GM13976 (cell line): ENCODE results near the gene NUP160.

ENCODE experiments used
- DNase-seq: peaks from one replicate; pipeline ENCODE4 v3.0.0; 2012; ENCODE audit warnings: low spot score
- CTCF ChIP-seq: IDR thresholded peaks from 2 replicates; pipeline ENCODE4 v1.5.1; 2012; ENCODE audit warnings: borderline replicate concordance, mild to moderate bottlenecking; ENCODE audit not compliant: insufficient read depth; ENCODE audit errors: extremely low read depth, missing control alignments, control extremely low read depth
- in situ Hi-C: fragments of 300-500 bp; cut with MboI; formaldehyde crosslinking; loops from one replicate; pipeline ENCODE4 v1.12.0; 2022; ENCODE audit warnings: low sequenced_read_pairs, mixed read lengths, inconsistent platforms; ENCODE audit not compliant: unreplicated experiment

Gene NUP160

GRCh38 chr11:47860536-47860935 is 12.4 kb upstream of the NUP160 start:
- in situ Hi-C loops, result no loop called here
- no peak for TF ChIP-seq CTCF
- DNase-seq, result no peak

GRCh38 chr11:47857892-47858543 is 9.9 kb upstream of the NUP160 start:
- in situ Hi-C loops, result no loop called here
- no peak for TF ChIP-seq CTCF
- peak; percentile 25 for DNase-seq

- no peak for TF ChIP-seq CTCF
- DNase-seq, result no peak
- in situ Hi-C loops, result no loop called here
Observed at GRCh38 chr11:47857485-47857884, 9.3 kb upstream of the NUP160 start.

GRCh38 chr11:47856186-47856585 is 8.0 kb upstream of the NUP160 start:
- no peak for TF ChIP-seq CTCF
- in situ Hi-C loops, result no loop called here
- DNase-seq, result no peak

- in situ Hi-C loops, result no loop called here
- no peak for TF ChIP-seq CTCF
- peak; percentile 57 for DNase-seq
Observed at GRCh38 chr11:47854667-47855066, 6.5 kb upstream of the NUP160 start.

GRCh38 chr11:47852053-47852452 is 3.9 kb upstream of the NUP160 start:
- no peak for DNase-seq
- in situ Hi-C loops, result no loop called here
- TF ChIP-seq CTCF, result no peak

- TF ChIP-seq CTCF, result no peak
- DNase-seq, result peak; percentile 36
- in situ Hi-C loops, result no loop called here
Observed at GRCh38 chr11:47850337-47850736, 2.2 kb upstream of the NUP160 start.
